C4-2B (cell line): ENCODE measurements around the gene DEPDC7.

Experiments
- ZFX ChIP-seq: fragments of 450-650 bp; IDR thresholded peaks from 2 replicates; pipeline ENCODE4 v1.6.1; 2017
- TF ChIP-seq, protein P1 (sequence below): fragments of 450-650 bp; conservative IDR thresholded peaks from 2 replicates; pipeline ENCODE4 v1.5.1; 2017; ENCODE audit warnings: mild to moderate bottlenecking

GRCh38 chr11:33040862-33041453 lies 25.3 kb downstream of the DEPDC7 start:
- TF ChIP-seq, protein P1, sequence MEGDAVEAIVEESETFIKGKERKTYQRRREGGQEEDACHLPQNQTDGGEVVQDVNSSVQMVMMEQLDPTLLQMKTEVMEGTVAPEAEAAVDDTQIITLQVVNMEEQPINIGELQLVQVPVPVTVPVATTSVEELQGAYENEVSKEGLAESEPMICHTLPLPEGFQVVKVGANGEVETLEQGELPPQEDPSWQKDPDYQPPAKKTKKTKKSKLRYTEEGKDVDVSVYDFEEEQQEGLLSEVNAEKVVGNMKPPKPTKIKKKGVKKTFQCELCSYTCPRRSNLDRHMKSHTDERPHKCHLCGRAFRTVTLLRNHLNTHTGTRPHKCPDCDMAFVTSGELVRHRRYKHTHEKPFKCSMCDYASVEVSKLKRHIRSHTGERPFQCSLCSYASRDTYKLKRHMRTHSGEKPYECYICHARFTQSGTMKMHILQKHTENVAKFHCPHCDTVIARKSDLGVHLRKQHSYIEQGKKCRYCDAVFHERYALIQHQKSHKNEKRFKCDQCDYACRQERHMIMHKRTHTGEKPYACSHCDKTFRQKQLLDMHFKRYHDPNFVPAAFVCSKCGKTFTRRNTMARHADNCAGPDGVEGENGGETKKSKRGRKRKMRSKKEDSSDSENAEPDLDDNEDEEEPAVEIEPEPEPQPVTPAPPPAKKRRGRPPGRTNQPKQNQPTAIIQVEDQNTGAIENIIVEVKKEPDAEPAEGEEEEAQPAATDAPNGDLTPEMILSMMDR: no peak
- no peak for TF ChIP-seq ZFX
